Endothelial cell of umbilical vein (primary cell): ENCODE measurements around the gene NDUFS2. TPM values are rescaled to one million over a fixed set of nuclear protein-coding genes. Genes with fewer than 3 reads are reported as not detected.

Experiments
- BruUV-seq: library from RNA; stranded (reverse); fragments of 400-500 nt; replicated peaks from 2 replicates; lab custom pipeline; 2021; lab: Mats Ljungman, UMichigan
- CTCF ChIA-PET: fragments of 300-600, 350-600 bp; sonication (Branson Sonifier 250); formaldehyde crosslinking; loops from one replicate; lab custom pipeline; 2021; ENCODE audit warnings: antibody characterized with exemption, inconsistent platforms; lab: Charles Lee
- POLR2A ChIA-PET: fragments of 300-600, 350-600 bp; sonication (Branson Sonifier 250); formaldehyde crosslinking; loops from one replicate; lab custom pipeline; 2021; ENCODE audit warnings: antibody characterized with exemption, inconsistent platforms; lab: Charles Lee
- DNase-seq: peaks from one replicate; pipeline ENCODE4 v3.0.0-alpha.2; 2011; ENCODE audit warnings: low read depth, low spot score
- FAIRE-seq: peaks from 2 replicates; lab custom pipeline; 2011; peaks lifted over from hg19 to GRCh38; lab: Jason Lieb, UNC
- H2AFZ ChIP-seq: 2 replicates; pipeline ENCODE4 v1.6.0; 2012; ENCODE audit warnings: low read depth, low read length, control low read depth, inconsistent platforms
- H3K27ac ChIP-seq: 2 replicates; pipeline ENCODE4 v1.5.1; 2011; ENCODE audit warnings: low read depth, mild to moderate bottlenecking, control low read depth, low read length, moderate library complexity; ENCODE audit not compliant: insufficient read depth
- H3K27me3 ChIP-seq, 2 experiments: 2 replicates each; pipeline versions ENCODE4 v1.6.0 to v1.6.1; 2011; ENCODE audit warnings: low read length in 2 of 2, mixed read lengths in 1 of 2; ENCODE audit not compliant: control insufficient read depth in 2 of 2, insufficient read depth in 2 of 2
- H3K36me3 ChIP-seq, 2 experiments: 2 replicates in 1 of 2; 3 replicates in 1 of 2; pipeline ENCODE4 v1.5.1; 2011; ENCODE audit warnings: low read length in 2 of 2, mild to moderate bottlenecking in 1 of 2, moderate library complexity in 1 of 2; ENCODE audit not compliant: control insufficient read depth in 2 of 2, insufficient read depth in 2 of 2; ENCODE audit errors: extremely low read depth in 1 of 2
- H3K4me1 ChIP-seq: 3 replicates; pipeline ENCODE4 v1.5.1; 2011; ENCODE audit warnings: mild to moderate bottlenecking, low read length; ENCODE audit not compliant: control insufficient read depth, insufficient read depth; ENCODE audit errors: extremely low read depth
- H3K4me2 ChIP-seq: 2 replicates; pipeline ENCODE4 v1.6.1; 2011; ENCODE audit warnings: low read length, control low read depth, mixed read lengths; ENCODE audit not compliant: insufficient read depth
- H3K4me3 ChIP-seq, 3 experiments: fragments of 200-600 bp in 1 of 3; sonication (generic), shearing (Covaris generic) in 1 of 3; replicated peaks in 1 of 3; 2 replicates each; pipeline ENCODE4 v1.5.1; 2011 to 2016; ENCODE audit warnings: control low read depth in 3 of 3, low read length in 3 of 3, mild to moderate bottlenecking in 2 of 3, inconsistent platforms in 1 of 3, low read depth in 1 of 3, moderate library complexity in 1 of 3; ENCODE audit not compliant: insufficient read depth in 1 of 3
- H3K79me2 ChIP-seq: 2 replicates; pipeline ENCODE4 v1.6.0; 2012; ENCODE audit warnings: low read length, inconsistent platforms; ENCODE audit not compliant: control insufficient read depth, insufficient read depth
- H3K9ac ChIP-seq: replicated peaks from 2 replicates; pipeline ENCODE3; 2011; ENCODE audit warnings: low read length, control low read depth; ENCODE audit not compliant: insufficient read depth; ENCODE audit errors: extremely low read depth
- H3K9me1 ChIP-seq: replicated peaks from 3 replicates; pipeline ENCODE4 v1.6.0; 2011; ENCODE audit warnings: mild to moderate bottlenecking, low read length; ENCODE audit not compliant: control insufficient read depth, insufficient read depth; ENCODE audit errors: extremely low read depth
- H3K9me3 ChIP-seq: replicated peaks from 2 replicates; pipeline ENCODE4 v1.5.1; 2012; ENCODE audit warnings: low read length, inconsistent platforms; ENCODE audit not compliant: control insufficient read depth, insufficient read depth
- H4K20me1 ChIP-seq: replicated peaks from 2 replicates; pipeline ENCODE3; 2011; ENCODE audit warnings: mild to moderate bottlenecking, low read length; ENCODE audit not compliant: control insufficient read depth, insufficient read depth; ENCODE audit errors: extremely low read depth
- JUN ChIP-seq: IDR thresholded peaks from 2 replicates; pipeline ENCODE4 v1.6.1; 2011; ENCODE audit warnings: borderline replicate concordance, low read depth; ENCODE audit not compliant: insufficient read length, insufficient read depth
- POLR2A ChIP-seq: IDR thresholded peaks from 2 replicates; pipeline ENCODE4 v1.6.1; 2012; ENCODE audit warnings: low read depth, mild to moderate bottlenecking, control low read depth, low read length
- dilution Hi-C: fragments of 300-500 bp; cut with MboI; formaldehyde crosslinking; loops from one replicate; pipeline ENCODE4 v1.15.0; 2019; ENCODE audit warnings: low sequenced_read_pairs; ENCODE audit not compliant: extremely low pct_ligation_motif_present
- intact Hi-C: fragments of 100-400 bp; cut with micrococcal nuclease; formaldehyde crosslinking; loops from one replicate; pipeline ENCODE4 v1.10.0; 2022
- polyA plus RNA-seq, 4 experiments: library from polyadenylated mRNA; depleted of rRNA in 3 of 4; stranded (reverse) in 3 of 4; unstranded in 1 of 4; fragments of >200 nt; gene quantifications; 2 replicates each; pipeline versions ENCODE4 v1.2.1 to v1.2.3, GENCODE V29; 2011 to 2012; ENCODE audit warnings: missing spikeins in 1 of 4
- total RNA-seq: library from RNA; stranded (reverse); gene quantifications from 2 replicates; pipeline ENCODE4 v1.2.3, GENCODE V29; 2021
- TF ChIP-seq, protein P1 (sequence below), 2 donors: IDR thresholded peaks; 1 replicate in 1 of 2; 2 replicates in 1 of 2; pipeline ENCODE4 v1.5.1; 2011; ENCODE audit warnings: low read length in 2 of 2, mild to moderate bottlenecking in 2 of 2, moderate library complexity in 2 of 2, control low read depth in 1 of 2, inconsistent platforms in 1 of 2, low read depth in 1 of 2; ENCODE audit not compliant: insufficient read depth in 1 of 2; ENCODE audit errors: extremely low read depth in 1 of 2

The NDUFS2 gene
- total and polyA plus RNA-seq, 2 donors (not counting 3 experiments of a cell fraction or from before 2014, with no cell fraction given): 95.1 to 130 TPM

DNA sequence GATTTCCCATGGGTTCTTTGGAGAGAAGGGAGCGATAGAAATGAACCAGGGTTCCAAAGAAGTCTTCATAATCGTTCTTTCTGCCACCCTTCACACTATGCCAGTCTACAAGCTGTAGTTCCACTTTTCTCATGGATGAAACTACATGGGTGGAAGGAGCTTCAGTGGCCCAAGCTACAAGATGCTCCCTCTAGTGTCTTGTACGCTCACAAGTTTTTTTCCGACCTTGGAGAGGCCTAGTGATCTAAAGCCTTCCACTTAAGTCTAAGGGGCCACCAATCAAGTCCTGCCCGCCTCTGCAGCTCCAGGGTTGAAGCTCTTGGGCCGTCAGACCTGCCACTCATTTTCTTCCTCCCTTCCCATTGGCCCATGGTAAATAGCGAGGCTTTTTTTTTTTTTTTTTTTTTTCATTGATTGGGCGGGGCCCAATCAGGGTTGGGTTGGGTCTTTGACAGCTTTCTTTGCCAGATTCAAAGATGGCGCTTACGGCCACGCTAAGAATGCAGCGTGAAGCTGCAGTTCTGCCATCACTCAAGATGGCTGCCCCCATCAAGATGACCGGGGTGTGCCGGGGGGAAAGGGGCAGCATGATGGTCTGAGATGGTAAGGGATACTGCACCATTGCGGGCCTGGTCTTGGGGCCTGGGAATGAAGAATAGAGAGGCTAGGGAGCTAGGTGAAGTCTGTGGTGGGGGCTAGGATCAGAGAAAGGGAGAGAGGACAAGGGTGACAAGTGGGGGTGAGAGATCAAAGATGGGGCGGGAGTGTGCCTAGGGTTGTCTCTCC, 23.6 kb downstream of the NDUFS2 start, which contains the start of gene TOMM40L:
TOMM40L (plus strand) TSS at position 527 of the 786 bp plus-strand sequence. CDS start 430 bp downstream, outside the sequence.
- Histone ChIP-seq H3K9me1 (no peaks in the 10 kb centered on the region), H3K4me3 (peak within 1 kb of the TSS; percentile 43 to 83 (median 59)), H3K9me3 (no peaks in the 10 kb centered on the region), H4K20me1 (no peaks in the 10 kb centered on the region), H3K27ac (peak within 1 kb of the TSS; percentile 31), H3K4me1 (peaks cover 18% of the 10 kb centered on the region), H3K9ac (peak within 1 kb of the TSS; percentile 71), H3K79me2 (no peaks in the 10 kb centered on the region), H3K27me3 (no peaks in the 10 kb centered on the region), H3K4me2 (peak within 1 kb of the TSS; percentile 80), H3K36me3 (peaks cover 10% of the 10 kb centered on the region in 2 experiments), H2AFZ (peak within 1 kb of the TSS; percentile 79)
- no TSS peak for BruUV-seq
- POLR2A ChIA-PET: interaction anchor here (0.6 to 1.4 kb wide), 8 partner anchors 9 to 163 kb away, joined by 3 to 15 read pairs (median 4); partner anchors contain the start of genes NDUFS2 and PPOX
- FAIRE-seq: peak; percentile 100
- CTCF ChIA-PET: interaction anchor here (0.6 to 6.9 kb wide), 29 partner anchors 10 to 262 kb away, joined by 3 to 156 read pairs (median 7); partner anchors contain the start of genes ADAMTS4, B4GALT3, CFAP126 and FCER1G
- TF ChIP-seq, protein P1, sequence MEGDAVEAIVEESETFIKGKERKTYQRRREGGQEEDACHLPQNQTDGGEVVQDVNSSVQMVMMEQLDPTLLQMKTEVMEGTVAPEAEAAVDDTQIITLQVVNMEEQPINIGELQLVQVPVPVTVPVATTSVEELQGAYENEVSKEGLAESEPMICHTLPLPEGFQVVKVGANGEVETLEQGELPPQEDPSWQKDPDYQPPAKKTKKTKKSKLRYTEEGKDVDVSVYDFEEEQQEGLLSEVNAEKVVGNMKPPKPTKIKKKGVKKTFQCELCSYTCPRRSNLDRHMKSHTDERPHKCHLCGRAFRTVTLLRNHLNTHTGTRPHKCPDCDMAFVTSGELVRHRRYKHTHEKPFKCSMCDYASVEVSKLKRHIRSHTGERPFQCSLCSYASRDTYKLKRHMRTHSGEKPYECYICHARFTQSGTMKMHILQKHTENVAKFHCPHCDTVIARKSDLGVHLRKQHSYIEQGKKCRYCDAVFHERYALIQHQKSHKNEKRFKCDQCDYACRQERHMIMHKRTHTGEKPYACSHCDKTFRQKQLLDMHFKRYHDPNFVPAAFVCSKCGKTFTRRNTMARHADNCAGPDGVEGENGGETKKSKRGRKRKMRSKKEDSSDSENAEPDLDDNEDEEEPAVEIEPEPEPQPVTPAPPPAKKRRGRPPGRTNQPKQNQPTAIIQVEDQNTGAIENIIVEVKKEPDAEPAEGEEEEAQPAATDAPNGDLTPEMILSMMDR (IDR thresholded peaks at IDR 0.05; ENCODE audit: extremely low read depth in 1 of 2, insufficient read depth in 1 of 2, low read depth in 1 of 2, low read length in 2 of 2): peak; percentile 55 to 57
- no peak for TF ChIP-seq JUN
- peak; percentile 36 for TF ChIP-seq POLR2A
- peak; percentile 99 for DNase-seq
- dilution Hi-C loops: no loop called here
- intact Hi-C loops: loop anchor here (1.0 to 2.0 kb wide), 4 partner anchors 15 to 41 kb away; partner anchors contain the start of gene NDUFS2
